ENCODE data around the gene CTBP1. TPM values are rescaled to one million over a fixed set of nuclear protein-coding genes. Genes with fewer than 3 reads are reported as not detected.

The CTBP1 gene
- polyA plus RNA-seq, 1 donor (not counting 4 experiments of a cell fraction or from before 2014, with no cell fraction given) = 46.9 TPM

DNA sequence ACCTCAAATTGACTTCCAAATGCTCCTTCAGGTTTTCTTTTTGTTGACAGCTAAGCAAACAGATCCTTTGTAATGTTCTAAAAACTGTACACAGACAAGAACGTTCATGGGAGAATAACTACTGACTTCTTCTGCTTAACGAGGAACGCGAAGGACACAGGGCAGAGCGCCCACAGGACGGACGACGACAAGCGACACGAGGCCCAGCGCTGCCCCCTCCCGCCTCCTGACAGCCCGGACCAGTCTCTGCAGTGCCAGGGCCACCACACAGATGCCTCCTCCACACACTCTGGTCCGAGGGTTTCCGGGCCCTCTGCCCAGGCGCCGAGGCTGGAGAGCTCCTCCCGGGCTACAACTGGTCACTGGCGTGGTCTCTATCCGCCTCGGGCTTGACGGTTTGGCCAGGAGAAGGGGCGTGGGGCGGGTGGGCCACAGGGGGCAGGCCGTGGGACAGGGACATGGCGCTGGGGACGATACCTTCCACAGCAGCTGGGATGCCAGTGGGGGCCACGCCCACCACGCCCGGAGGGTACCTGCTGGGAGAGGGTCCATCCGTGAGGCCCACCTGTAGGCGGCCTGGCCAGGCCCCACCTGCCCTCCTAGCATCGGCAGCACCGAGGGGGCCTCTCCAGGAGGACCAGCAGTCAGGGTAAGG lies 36.9 kb downstream of the CTBP1 start:
- Histone ChIP-seq H3K27ac (ENCODE audit: control insufficient read depth, insufficient read depth, low read length) (no peak overlapping the region), H3K9ac (ENCODE audit: control insufficient read depth, extremely low read depth, insufficient read depth, low read length) (no peak overlapping the region), H3K79me2 (ENCODE audit: control insufficient read depth, insufficient read depth, low read length) (peaks cover 3% of the 10 kb centered on the region), H3K4me2 (ENCODE audit: control insufficient read depth, extremely low read depth, insufficient read depth, low read depth, low read length) (no peak overlapping the region), H3K27me3 (ENCODE audit: control insufficient read depth, extremely low read depth, insufficient read depth, low read length) (no peaks in the 10 kb centered on the region), H2AFZ (ENCODE audit: control insufficient read depth, low read length) (no peak overlapping the region), H4K20me1 (ENCODE audit: control insufficient read depth, extremely low read depth, insufficient read depth, low read length) (peaks cover 4% of the 10 kb centered on the region), H3K4me3 (ENCODE audit: control insufficient read depth in 2 of 3, extremely low read depth in 1 of 3, insufficient read depth in 2 of 3, low read depth in 1 of 3, low read length in 3 of 3) (no peak overlapping the region), H3K36me3 (ENCODE audit: control insufficient read depth in 2 of 2, extremely low read depth in 1 of 2, insufficient read depth in 2 of 2, low read length in 2 of 2) (peaks cover 31 to 35% of the 10 kb centered on the region in 2 experiments), H3K9me1 (ENCODE audit: control insufficient read depth, extremely low read depth, insufficient read depth, low read length) (no peaks in the 10 kb centered on the region), H3K4me1 (ENCODE audit: control insufficient read depth, extremely low read depth, insufficient read depth, low read length) (peaks cover 3% of the 10 kb centered on the region), H3K9me3 (ENCODE audit: control insufficient read depth, low read depth, low read length) (no peaks in the 10 kb centered on the region)
- dilution Hi-C loops (cut with MboI; ENCODE audit: extremely low pct_ligation_motif_present, low sequenced_read_pairs) = no loop called here
- DNase-seq (ENCODE audit: low read depth, low spot score) = no peak
- no peak for FAIRE-seq
- no peak for TF ChIP-seq EZH2 (IDR thresholded peaks at IDR 0.05; ENCODE audit: low read length)
- TF ChIP-seq, protein P1, sequence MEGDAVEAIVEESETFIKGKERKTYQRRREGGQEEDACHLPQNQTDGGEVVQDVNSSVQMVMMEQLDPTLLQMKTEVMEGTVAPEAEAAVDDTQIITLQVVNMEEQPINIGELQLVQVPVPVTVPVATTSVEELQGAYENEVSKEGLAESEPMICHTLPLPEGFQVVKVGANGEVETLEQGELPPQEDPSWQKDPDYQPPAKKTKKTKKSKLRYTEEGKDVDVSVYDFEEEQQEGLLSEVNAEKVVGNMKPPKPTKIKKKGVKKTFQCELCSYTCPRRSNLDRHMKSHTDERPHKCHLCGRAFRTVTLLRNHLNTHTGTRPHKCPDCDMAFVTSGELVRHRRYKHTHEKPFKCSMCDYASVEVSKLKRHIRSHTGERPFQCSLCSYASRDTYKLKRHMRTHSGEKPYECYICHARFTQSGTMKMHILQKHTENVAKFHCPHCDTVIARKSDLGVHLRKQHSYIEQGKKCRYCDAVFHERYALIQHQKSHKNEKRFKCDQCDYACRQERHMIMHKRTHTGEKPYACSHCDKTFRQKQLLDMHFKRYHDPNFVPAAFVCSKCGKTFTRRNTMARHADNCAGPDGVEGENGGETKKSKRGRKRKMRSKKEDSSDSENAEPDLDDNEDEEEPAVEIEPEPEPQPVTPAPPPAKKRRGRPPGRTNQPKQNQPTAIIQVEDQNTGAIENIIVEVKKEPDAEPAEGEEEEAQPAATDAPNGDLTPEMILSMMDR (optimal IDR thresholded peaks at IDR 0.05 in 1 of 3, IDR thresholded peaks at IDR 0.05 in 1 of 3, conservative IDR thresholded peaks at IDR 0.05 in 1 of 3; ENCODE audit: extremely low read depth in 1 of 3, insufficient read depth in 2 of 3, low read length in 3 of 3) = no peak

DNA sequence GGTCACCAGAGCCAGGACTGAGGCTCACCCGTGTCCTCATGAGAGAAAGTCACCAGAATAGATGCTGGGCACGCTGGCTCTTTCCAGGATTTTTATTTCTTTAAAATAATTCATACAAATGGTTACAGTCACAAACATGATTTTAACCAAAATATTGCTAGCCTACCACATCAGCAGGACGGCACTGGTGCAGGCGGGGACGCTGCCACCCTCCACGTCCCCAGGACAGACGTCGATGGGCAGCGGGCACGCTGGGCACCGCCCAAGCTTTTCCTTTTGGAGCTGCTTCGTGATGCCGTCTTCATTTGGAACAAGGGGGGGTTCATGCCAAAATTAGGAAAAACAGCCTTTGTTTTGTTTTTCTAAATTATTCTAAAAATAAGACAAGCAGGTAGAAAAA lies 37.6 kb downstream of the CTBP1 start:
- peaks cover 3% of the 10 kb centered on the region for H3K79me2 ChIP-seq (ENCODE audit: control insufficient read depth, insufficient read depth, low read length)
- no peak overlapping the region for H3K27ac ChIP-seq (ENCODE audit: control insufficient read depth, insufficient read depth, low read length)
- H3K4me1 ChIP-seq (ENCODE audit: control insufficient read depth, extremely low read depth, insufficient read depth, low read length) = peaks cover 3% of the 10 kb centered on the region
- H4K20me1 ChIP-seq (ENCODE audit: control insufficient read depth, extremely low read depth, insufficient read depth, low read length) = peaks cover 4% of the 10 kb centered on the region
- TF ChIP-seq, protein P1 (optimal IDR thresholded peaks at IDR 0.05 in 1 of 3, IDR thresholded peaks at IDR 0.05 in 1 of 3, conservative IDR thresholded peaks at IDR 0.05 in 1 of 3; ENCODE audit: extremely low read depth in 1 of 3, insufficient read depth in 2 of 3, low read length in 3 of 3) = no peak
- TF ChIP-seq EZH2 (IDR thresholded peaks at IDR 0.05; ENCODE audit: low read length) = no peak
- FAIRE-seq (no peak), DNase-seq (ENCODE audit: low read depth, low spot score) (no peak)
- no peaks in the 10 kb centered on the region for H3K9me3 ChIP-seq (ENCODE audit: control insufficient read depth, low read depth, low read length)
- H3K9ac ChIP-seq (ENCODE audit: control insufficient read depth, extremely low read depth, insufficient read depth, low read length) = no peak overlapping the region
- no peaks in the 10 kb centered on the region for H3K9me1 ChIP-seq (ENCODE audit: control insufficient read depth, extremely low read depth, insufficient read depth, low read length)
- H3K27me3 ChIP-seq (ENCODE audit: control insufficient read depth, extremely low read depth, insufficient read depth, low read length) = no peaks in the 10 kb centered on the region
- no peak overlapping the region for H3K4me2 ChIP-seq (ENCODE audit: control insufficient read depth, extremely low read depth, insufficient read depth, low read depth, low read length)
- no peak overlapping the region for H3K4me3 ChIP-seq (ENCODE audit: control insufficient read depth in 2 of 3, extremely low read depth in 1 of 3, insufficient read depth in 2 of 3, low read depth in 1 of 3, low read length in 3 of 3)
- dilution Hi-C loops (cut with MboI; ENCODE audit: extremely low pct_ligation_motif_present, low sequenced_read_pairs) = no loop called here
- no peak overlapping the region for H2AFZ ChIP-seq (ENCODE audit: control insufficient read depth, low read length)
- peaks cover 27 to 35% of the 10 kb centered on the region in 2 experiments for H3K36me3 ChIP-seq (ENCODE audit: control insufficient read depth in 2 of 2, extremely low read depth in 1 of 2, insufficient read depth in 2 of 2, low read length in 2 of 2)

Data from keratinocyte (primary cell).